Measurements from ENCODE around the gene ICAM3. TPM values are rescaled to one million over a fixed set of nuclear protein-coding genes. Genes with fewer than 3 reads are reported as not detected.
"Not testable (repeated sequence)": the region's sequence is repeated elsewhere in the genome, so short reads cannot be mapped to it uniquely, and the experiment has no call there.

Gene ICAM3
- total RNA-seq (100 to 1,000 TPM; 191 to 193 TPM), polyA plus RNA-seq (100 to 1,000 TPM; 240 to 287 TPM)

- Mint-ChIP-seq H3K27ac (peak within 1 kb of the TSS; percentile 85 to 97 (median 96)), H3K4me1 (peaks cover 14 to 46% (median 25%) of the 10 kb centered on the region in 4 donors), H3K9me3 (no peaks in the 10 kb centered on the region), H3K27me3 (no peaks in the 10 kb centered on the region), H3K36me3 (peaks cover 3 to 21% of the 10 kb centered on the region in 2 donors), H3K4me3 (peak within 1 kb of the TSS; percentile 91 to 99 (median 96))
- Histone ChIP-seq H3K4me1 (ENCODE audit: insufficient read depth, low read length) (peaks cover 38% of the 10 kb centered on the region), H3K4me3 (ENCODE audit: low read length in 2 of 2) (peak within 1 kb of the TSS; percentile 39 to 80), H3K27ac (ENCODE audit: low read depth, low read length) (peak within 1 kb of the TSS; percentile 82), H3K27me3 (ENCODE audit: insufficient read depth, low read length) (no peaks in the 10 kb centered on the region), H3K9me3 (ENCODE audit: control insufficient read depth in 1 of 2, low read length in 2 of 2) (no peaks in the 10 kb centered on the region), H3K36me3 (ENCODE audit: insufficient read depth, low read length) (peaks cover 17% of the 10 kb centered on the region)
- intact Hi-C loops (cut with micrococcal nuclease): loop anchor here (1.0 kb wide), 1 partner anchor 41 kb away; the partner anchor contains the start of gene TYK2
- ChIA-PET POLR2A (ENCODE audit: partially characterized antibody) (no interaction called here), CTCF (ENCODE audit: partially characterized antibody) (interaction anchor here (1.7 to 2.5 kb wide), 2 partner anchors 9 to 49 kb away, joined by 4 to 12 read pairs; no protein-coding TSS in a partner anchor)
- DNase-seq: peak; percentile 44 to 65 (median 51)
Observed at GRCh38 chr19:10339380-10339960, at the start of gene ICAM3. Gene ICAM3, minus strand, starts transcription at chr19:10339624. Its CDS starts 10 bp downstream, at chr19:10339614.

GRCh38 chr19:10388957-10389356 lies 49.5 kb upstream of the ICAM3 start:
- Histone ChIP-seq H3K27me3 (ENCODE audit: insufficient read depth, low read length) (no peaks in the 10 kb centered on the region), H3K4me1 (ENCODE audit: insufficient read depth, low read length) (no peaks in the 10 kb centered on the region), H3K36me3 (ENCODE audit: insufficient read depth, low read length) (peaks cover 16% of the 10 kb centered on the region), H3K4me3 (ENCODE audit: low read length in 2 of 2) (no peak overlapping the region), H3K9me3 (ENCODE audit: control insufficient read depth in 1 of 2, low read length in 2 of 2) (no peaks in the 10 kb centered on the region), H3K27ac (ENCODE audit: low read depth, low read length) (no peak overlapping the region)
- Mint-ChIP-seq H3K27me3 (no peaks in the 10 kb centered on the region), H3K27ac (peak overlapping the region; percentile 10 to 79 (median 47)), H3K4me1 (peaks cover 5 to 11% (median 6%) of the 10 kb centered on the region in 4 donors), H3K4me3 (no peak overlapping the region), H3K36me3 (peaks cover 13 to 24% of the 10 kb centered on the region in 2 donors), H3K9me3 (peaks cover 0 to 1% (median 0%) of the 10 kb centered on the region in 8 donors)
- ChIA-PET CTCF (ENCODE audit: partially characterized antibody) (interaction anchor here (0.6 to 6.9 kb wide), 41 partner anchors 8 to 458 kb away, joined by 3 to 235 read pairs (median 5); partner anchors contain the start of genes CDC37, FDX2, ICAM1 and ICAM3), POLR2A (ENCODE audit: partially characterized antibody) (interaction anchor here (0.6 to 3.0 kb wide), 9 partner anchors 8 to 139 kb away, joined by 3 to 73 read pairs (median 4); partner anchors contain the start of genes CDC37, ICAM1 and TYK2)
- peak; percentile 68 to 78 (median 75) for DNase-seq
- intact Hi-C loops (cut with micrococcal nuclease): loop anchor here (1.0 kb wide), 2 partner anchors 120 to 130 kb away; no protein-coding TSS in a partner anchor

- peaks cover 18 to 25% (median 20%) of the 10 kb centered on the region in 4 donors for H3K4me1 Mint-ChIP-seq
- no peak overlapping the region for H3K27ac ChIP-seq (ENCODE audit: low read depth, low read length)
- no peaks in the 10 kb centered on the region for H3K27me3 ChIP-seq (ENCODE audit: insufficient read depth, low read length)
- H3K4me3 ChIP-seq (ENCODE audit: low read length in 2 of 2): no peak overlapping the region
- H3K4me3 Mint-ChIP-seq: no peak overlapping the region
- DNase-seq: no peak
- no peaks in the 10 kb centered on the region for H3K27me3 Mint-ChIP-seq
- H3K36me3 ChIP-seq (ENCODE audit: insufficient read depth, low read length): no peaks in the 10 kb centered on the region
- intact Hi-C loops (cut with micrococcal nuclease): no loop called here
- H3K4me1 ChIP-seq (ENCODE audit: insufficient read depth, low read length): peaks cover 11% of the 10 kb centered on the region
- peaks cover 0 to 2% (median 0%) of the 10 kb centered on the region in 8 donors for H3K9me3 Mint-ChIP-seq
- H3K36me3 Mint-ChIP-seq: peaks cover 4 to 11% of the 10 kb centered on the region in 2 donors
- ChIA-PET CTCF (ENCODE audit: partially characterized antibody) (interaction anchor here (1.8 kb wide), 1 partner anchor 114 kb away, joined by 8 read pairs; the partner anchor contains the start of gene ICAM1), POLR2A (ENCODE audit: partially characterized antibody) (no interaction called here)
- H3K9me3 ChIP-seq (ENCODE audit: control insufficient read depth in 1 of 2, low read length in 2 of 2): no peaks in the 10 kb centered on the region
- no peak overlapping the region for H3K27ac Mint-ChIP-seq
Observed at GRCh38 chr19:10384580-10384979, 45.2 kb upstream of the ICAM3 start.

- H3K27ac Mint-ChIP-seq; H3K27me3 Mint-ChIP-seq; intact Hi-C loops (cut with micrococcal nuclease); H3K36me3 ChIP-seq (ENCODE audit: insufficient read depth, low read length); H3K4me3 Mint-ChIP-seq; H3K27ac ChIP-seq (ENCODE audit: low read depth, low read length); DNase-seq; H3K4me3 ChIP-seq (ENCODE audit: low read length in 2 of 2); H3K9me3 Mint-ChIP-seq; H3K9me3 ChIP-seq (ENCODE audit: control insufficient read depth in 1 of 2, low read length in 2 of 2); H3K27me3 ChIP-seq (ENCODE audit: insufficient read depth, low read length): not testable (repeated sequence)
- ChIA-PET CTCF (ENCODE audit: partially characterized antibody) (interaction anchor here (0.7 to 5.1 kb wide), 4 partner anchors 7 to 124 kb away, joined by 4 to 37 read pairs (median 18); partner anchors contain the start of gene ICAM1), POLR2A (ENCODE audit: partially characterized antibody) (interaction anchor here (0.8 kb wide), 1 partner anchor 49 kb away, joined by 3 read pairs; no protein-coding TSS in a partner anchor)
- Mint-ChIP-seq H3K4me1 (peaks cover 17 to 28% (median 23%) of the 10 kb centered on the region in 4 donors), H3K36me3 (peaks cover 9 to 16% of the 10 kb centered on the region in 2 donors)
- H3K4me1 ChIP-seq (ENCODE audit: insufficient read depth, low read length): peaks cover 13% of the 10 kb centered on the region
Observed at GRCh38 chr19:10383223-10383499, 43.7 kb upstream of the ICAM3 start.

- intact Hi-C loops (cut with micrococcal nuclease): loop anchor here (1.0 to 2.0 kb wide), 3 partner anchors 41 to 110 kb away; partner anchors contain the start of genes ICAM1, ICAM3 and RAVER1
- Histone ChIP-seq H3K36me3 (ENCODE audit: insufficient read depth, low read length) (peaks cover 4% of the 10 kb centered on the region), H3K27ac (ENCODE audit: low read depth, low read length) (peak within 1 kb of the TSS; percentile 89), H3K9me3 (ENCODE audit: control insufficient read depth in 1 of 2, low read length in 2 of 2) (no peaks in the 10 kb centered on the region), H3K27me3 (ENCODE audit: insufficient read depth, low read length) (no peaks in the 10 kb centered on the region), H3K4me3 (ENCODE audit: low read length in 2 of 2) (peak within 1 kb of the TSS; percentile 79 to 91), H3K4me1 (ENCODE audit: insufficient read depth, low read length) (peaks cover 13% of the 10 kb centered on the region)
- H3K36me3 Mint-ChIP-seq: peaks cover 17 to 20% of the 10 kb centered on the region in 2 donors
- POLR2A ChIA-PET (ENCODE audit: partially characterized antibody): interaction anchor here (0.6 to 4.2 kb wide), 22 partner anchors 8 to 542 kb away, joined by 3 to 67 read pairs (median 4); partner anchors contain the start of genes ICAM1, ICAM4, ICAM5 and RAVER1
- peak within 1 kb of the TSS; percentile 81 to 99 (median 98) for H3K27ac Mint-ChIP-seq
- H3K27me3 Mint-ChIP-seq: no peaks in the 10 kb centered on the region
- H3K4me3 Mint-ChIP-seq: peak within 1 kb of the TSS; percentile 93 to 98 (median 96)
- CTCF ChIA-PET (ENCODE audit: partially characterized antibody): interaction anchor here (0.5 to 5.1 kb wide), 8 partner anchors 10 to 519 kb away, joined by 3 to 37 read pairs (median 4); partner anchors contain the start of gene ICAM1
- peaks cover 18 to 28% (median 23%) of the 10 kb centered on the region in 4 donors for H3K4me1 Mint-ChIP-seq
- peak; percentile 96 to 98 (median 97) for DNase-seq
- H3K9me3 Mint-ChIP-seq: peaks cover 0 to 2% (median 0%) of the 10 kb centered on the region in 8 donors
Observed at GRCh38 chr19:10380313-10381102, 41.1 kb upstream of the ICAM3 start, which contains the start of gene TYK2. Gene TYK2, minus strand, starts transcription at chr19:10380572. Its CDS starts 2,166 bp downstream, at chr19:10378406.

- H3K27ac ChIP-seq (ENCODE audit: low read depth, low read length): peak overlapping the region; percentile 89
- Mint-ChIP-seq H3K27me3 (no peaks in the 10 kb centered on the region), H3K27ac (peak overlapping the region; percentile 81 to 99 (median 98)), H3K4me3 (peak overlapping the region; percentile 93 to 98 (median 96)), H3K4me1 (peaks cover 20 to 30% (median 26%) of the 10 kb centered on the region in 4 donors), H3K9me3 (peaks cover 0 to 2% (median 0%) of the 10 kb centered on the region in 8 donors), H3K36me3 (peaks cover 20 to 25% of the 10 kb centered on the region in 2 donors)
- ChIA-PET POLR2A (ENCODE audit: partially characterized antibody) (interaction anchor here (0.6 to 4.2 kb wide), 21 partner anchors 9 to 542 kb away, joined by 3 to 67 read pairs (median 4); partner anchors contain the start of genes ICAM1, ICAM4, ICAM5 and RAVER1), CTCF (ENCODE audit: partially characterized antibody) (interaction anchor here (0.5 to 5.1 kb wide), 6 partner anchors 11 to 518 kb away, joined by 3 to 37 read pairs (median 6); partner anchors contain the start of gene ICAM1)
- H3K27me3 ChIP-seq (ENCODE audit: insufficient read depth, low read length): no peaks in the 10 kb centered on the region
- no peak for DNase-seq
- intact Hi-C loops (cut with micrococcal nuclease): loop anchor here (1.0 to 2.0 kb wide), 3 partner anchors 41 to 109 kb away; partner anchors contain the start of genes ICAM1, ICAM3 and RAVER1
- H3K4me1 ChIP-seq (ENCODE audit: insufficient read depth, low read length): peaks cover 13% of the 10 kb centered on the region
- no peaks in the 10 kb centered on the region for H3K9me3 ChIP-seq (ENCODE audit: control insufficient read depth in 1 of 2, low read length in 2 of 2)
- H3K36me3 ChIP-seq (ENCODE audit: insufficient read depth, low read length): peaks cover 4% of the 10 kb centered on the region
- peak overlapping the region; percentile 79 to 91 for H3K4me3 ChIP-seq (ENCODE audit: low read length in 2 of 2)
Observed at GRCh38 chr19:10379880-10380312, 40.5 kb upstream of the ICAM3 start.
